ENCODE data around the gene NFATC3.

The NFATC3 gene

DNA sequence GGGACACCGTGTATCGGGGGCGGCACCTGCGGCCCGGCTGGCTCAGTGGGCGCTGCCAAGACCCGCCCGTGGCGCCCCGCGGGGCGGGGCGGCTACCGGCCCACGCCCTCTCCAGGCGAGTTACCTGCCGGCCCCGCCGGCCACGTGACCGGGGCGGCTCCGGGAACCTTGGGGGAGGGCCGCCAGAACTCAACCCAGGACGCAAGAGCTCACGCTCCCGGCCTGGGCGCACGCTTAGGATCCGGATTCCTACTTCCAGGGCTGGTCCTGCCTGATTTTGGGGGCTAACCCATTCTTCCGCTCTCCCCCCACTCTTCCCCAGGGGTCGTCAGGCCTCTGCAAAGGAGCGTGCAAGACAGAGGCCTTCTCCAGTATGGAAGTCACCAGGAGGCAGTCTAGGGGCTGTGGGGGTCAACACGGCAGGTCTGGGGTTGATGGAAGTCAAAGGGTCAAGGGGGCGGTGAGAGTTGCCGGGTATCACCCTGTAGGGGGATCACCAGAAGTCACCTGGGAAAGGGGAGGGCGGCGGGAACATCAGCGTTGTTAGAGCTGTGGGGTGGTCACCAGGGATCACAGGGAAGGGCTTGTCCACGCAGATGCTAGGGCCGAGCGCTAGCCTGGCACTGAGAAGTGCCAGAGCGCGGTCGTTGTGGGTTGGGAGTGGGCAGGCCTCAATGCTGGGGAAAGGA is 151.1 kb downstream of the NFATC3 start:
- H4K91ac ChIP-seq (ENCODE audit: low read depth, low read length): peak overlapping the region; percentile 52
- H2BK12ac ChIP-seq (ENCODE audit: low read length): peak overlapping the region; percentile 9
- peaks cover 15 to 16% of the 10 kb centered on the region in 2 experiments for H3K36me3 ChIP-seq (ENCODE audit: control insufficient read depth in 1 of 2, insufficient read depth in 2 of 2, low read length in 2 of 2)
- H4K12ac ChIP-seq (ENCODE audit: low read depth, low read length): peak overlapping the region; percentile 60
- H3K4me3 ChIP-seq (ENCODE audit: low read depth, low read length): peak overlapping the region; percentile 80
- peaks cover 31 to 34% of the 10 kb centered on the region in 2 experiments for H3K4me1 ChIP-seq (ENCODE audit: control insufficient read depth in 1 of 2, insufficient read depth in 2 of 2, low read length in 2 of 2)
- H3K9ac ChIP-seq (ENCODE audit: low read length): peak overlapping the region; percentile 90
- H3K14ac ChIP-seq (ENCODE audit: low read length): peak overlapping the region; percentile 93
- peak overlapping the region; percentile 76 for H4K8ac ChIP-seq (ENCODE audit: low read depth, low read length)
- peak overlapping the region; percentile 83 for H3K18ac ChIP-seq (ENCODE audit: low read length)
- H3K4me2 ChIP-seq (ENCODE audit: low read length): peak overlapping the region; percentile 98
- no peaks in the 10 kb centered on the region for H3K27me3 ChIP-seq (ENCODE audit: insufficient read depth, low read length)
- peak overlapping the region; percentile 73 for H2BK5ac ChIP-seq (ENCODE audit: low read depth, low read length, poor library complexity)
- peak; percentile 69 to 72 for DNase-seq
- H3K23ac ChIP-seq (ENCODE audit: low read length): no peak overlapping the region
- peak overlapping the region; percentile 65 for H2AFZ ChIP-seq (ENCODE audit: insufficient read depth, low read length, poor library complexity)
- no CpG with 5 or more reads among the region's 45 CpGs for WGBS (ENCODE audit: extremely low coverage, insufficient coverage, insufficient read length)
- H3K79me2 ChIP-seq (ENCODE audit: control insufficient read depth, insufficient read depth, low read length, poor library complexity): peaks cover 20% of the 10 kb centered on the region
- H3K27ac ChIP-seq (ENCODE audit: low read depth, low read length): peak overlapping the region; percentile 91
- peak overlapping the region; percentile 44 for H3K4ac ChIP-seq (ENCODE audit: low read depth, low read length)
- peak overlapping the region; percentile 62 for H2BK120ac ChIP-seq (ENCODE audit: insufficient read depth, low read length, poor library complexity)
- peaks cover 29% of the 10 kb centered on the region for H3K79me1 ChIP-seq (ENCODE audit: low read length)
- H2AK5ac ChIP-seq (ENCODE audit: low read length): peak overlapping the region; percentile 62
- no peaks in the 10 kb centered on the region for H3K9me3 ChIP-seq (ENCODE audit: insufficient read depth, low read depth, low read length)

DNA sequence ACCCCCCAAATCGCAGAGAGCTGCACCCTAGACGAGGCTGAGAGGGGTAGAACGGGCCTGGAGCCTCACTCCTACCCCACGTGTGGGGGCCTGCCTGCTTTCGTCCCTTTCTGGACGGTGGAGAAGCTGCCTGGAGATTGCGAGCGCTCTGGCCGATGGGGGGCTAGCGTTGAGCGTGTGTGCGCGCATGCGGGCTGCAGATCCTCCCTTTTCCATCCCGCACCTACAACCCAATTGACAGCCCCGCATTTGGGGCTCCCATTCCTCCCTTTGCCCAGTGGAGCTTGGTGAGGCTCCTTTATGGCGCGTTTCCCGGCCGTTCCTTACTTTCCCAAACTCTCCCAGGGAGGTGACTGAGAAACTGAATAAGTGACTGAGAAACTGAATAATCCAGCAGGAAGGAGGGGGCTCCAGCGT is 151.7 kb downstream of the NFATC3 start:
- Histone ChIP-seq H4K91ac (ENCODE audit: low read depth, low read length) (peak overlapping the region; percentile 52), H2BK5ac (ENCODE audit: low read depth, low read length, poor library complexity) (peak overlapping the region; percentile 73), H2BK120ac (ENCODE audit: insufficient read depth, low read length, poor library complexity) (peak overlapping the region; percentile 62), H3K9me3 (ENCODE audit: insufficient read depth, low read depth, low read length) (no peaks in the 10 kb centered on the region), H3K36me3 (ENCODE audit: control insufficient read depth in 1 of 2, insufficient read depth in 2 of 2, low read length in 2 of 2) (peaks cover 9 to 11% of the 10 kb centered on the region in 2 experiments), H3K4ac (ENCODE audit: low read depth, low read length) (peak overlapping the region; percentile 44), H3K4me2 (ENCODE audit: low read length) (peak overlapping the region; percentile 98), H3K27me3 (ENCODE audit: insufficient read depth, low read length) (no peaks in the 10 kb centered on the region), H3K23ac (ENCODE audit: low read length) (no peak overlapping the region), H3K79me1 (ENCODE audit: low read length) (peaks cover 29% of the 10 kb centered on the region), H4K12ac (ENCODE audit: low read depth, low read length) (peak overlapping the region; percentile 60), H3K79me2 (ENCODE audit: control insufficient read depth, insufficient read depth, low read length, poor library complexity) (peaks cover 20% of the 10 kb centered on the region), H3K4me3 (ENCODE audit: low read depth, low read length) (peak overlapping the region; percentile 80), H2AFZ (ENCODE audit: insufficient read depth, low read length, poor library complexity) (peak overlapping the region; percentile 65), H3K4me1 (ENCODE audit: control insufficient read depth in 1 of 2, insufficient read depth in 2 of 2, low read length in 2 of 2) (peaks cover 31 to 34% of the 10 kb centered on the region in 2 experiments), H2BK12ac (ENCODE audit: low read length) (peak overlapping the region; percentile 0), H3K9ac (ENCODE audit: low read length) (peak overlapping the region; percentile 90), H4K8ac (ENCODE audit: low read depth, low read length) (peak overlapping the region; percentile 76), H3K14ac (ENCODE audit: low read length) (peak overlapping the region; percentile 93), H3K18ac (ENCODE audit: low read length) (peak overlapping the region; percentile 83), H2AK5ac (ENCODE audit: low read length) (peak overlapping the region; percentile 62), H3K27ac (ENCODE audit: low read depth, low read length) (peak overlapping the region; percentile 91)
- no CpG with 5 or more reads among the region's 21 CpGs for WGBS (ENCODE audit: extremely low coverage, insufficient coverage, insufficient read length)
- no peak for DNase-seq

GRCh38 chr16:68237243-68238028 is 152.3 kb downstream of the NFATC3 start:
- Histone ChIP-seq H2BK120ac (ENCODE audit: insufficient read depth, low read length, poor library complexity) (peak overlapping the region; percentile 66), H4K8ac (ENCODE audit: low read depth, low read length) (peak overlapping the region; percentile 98), H3K27ac (ENCODE audit: low read depth, low read length) (peak overlapping the region; percentile 91), H3K4me2 (ENCODE audit: low read length) (peak overlapping the region; percentile 98), H2AFZ (ENCODE audit: insufficient read depth, low read length, poor library complexity) (peak overlapping the region; percentile 89), H3K4ac (ENCODE audit: low read depth, low read length) (peak overlapping the region; percentile 94), H2BK12ac (ENCODE audit: low read length) (peak overlapping the region; percentile 0), H3K4me1 (ENCODE audit: control insufficient read depth in 1 of 2, insufficient read depth in 2 of 2, low read length in 2 of 2) (peaks cover 31 to 34% of the 10 kb centered on the region in 2 experiments), H3K14ac (ENCODE audit: low read length) (peak overlapping the region; percentile 98), H3K9me3 (ENCODE audit: insufficient read depth, low read depth, low read length) (no peaks in the 10 kb centered on the region), H2BK5ac (ENCODE audit: low read depth, low read length, poor library complexity) (peak overlapping the region; percentile 93), H3K79me1 (ENCODE audit: low read length) (peaks cover 29% of the 10 kb centered on the region), H3K23ac (ENCODE audit: low read length) (no peak overlapping the region), H4K91ac (ENCODE audit: low read depth, low read length) (peak overlapping the region; percentile 98), H3K9ac (ENCODE audit: low read length) (peak overlapping the region; percentile 35), H3K79me2 (ENCODE audit: control insufficient read depth, insufficient read depth, low read length, poor library complexity) (peaks cover 20% of the 10 kb centered on the region), H2AK5ac (ENCODE audit: low read length) (peak overlapping the region; percentile 94), H3K4me3 (ENCODE audit: low read depth, low read length) (peak overlapping the region; percentile 80), H3K27me3 (ENCODE audit: insufficient read depth, low read length) (no peaks in the 10 kb centered on the region), H4K12ac (ENCODE audit: low read depth, low read length) (peak overlapping the region; percentile 60), H3K36me3 (ENCODE audit: control insufficient read depth in 1 of 2, insufficient read depth in 2 of 2, low read length in 2 of 2) (peaks cover 3 to 5% of the 10 kb centered on the region in 2 experiments), H3K18ac (ENCODE audit: low read length) (peak overlapping the region; percentile 99)
- no CpG with 5 or more reads among the region's 72 CpGs for WGBS (ENCODE audit: extremely low coverage, insufficient coverage, insufficient read length)
- peak; percentile 96 to 99 for DNase-seq

GRCh38 chr16:68238029-68238345 is 152.8 kb downstream of the NFATC3 start:
- peak overlapping the region; percentile 93 for H2BK5ac ChIP-seq (ENCODE audit: low read depth, low read length, poor library complexity)
- H3K4ac ChIP-seq (ENCODE audit: low read depth, low read length): peak overlapping the region; percentile 94
- peak overlapping the region; percentile 55 for H3K4me2 ChIP-seq (ENCODE audit: low read length)
- no peaks in the 10 kb centered on the region for H3K27me3 ChIP-seq (ENCODE audit: insufficient read depth, low read length)
- H3K36me3 ChIP-seq (ENCODE audit: control insufficient read depth in 1 of 2, insufficient read depth in 2 of 2, low read length in 2 of 2): peaks cover 0 to 2% of the 10 kb centered on the region in 2 experiments
- peak overlapping the region; percentile 45 for H4K12ac ChIP-seq (ENCODE audit: low read depth, low read length)
- peak overlapping the region; percentile 66 for H2BK120ac ChIP-seq (ENCODE audit: insufficient read depth, low read length, poor library complexity)
- peak overlapping the region; percentile 98 for H4K91ac ChIP-seq (ENCODE audit: low read depth, low read length)
- peaks cover 31 to 34% of the 10 kb centered on the region in 2 experiments for H3K4me1 ChIP-seq (ENCODE audit: control insufficient read depth in 1 of 2, insufficient read depth in 2 of 2, low read length in 2 of 2)
- H3K79me1 ChIP-seq (ENCODE audit: low read length): peaks cover 29% of the 10 kb centered on the region
- no CpG with 5 or more reads among the region's 20 CpGs for WGBS (ENCODE audit: extremely low coverage, insufficient coverage, insufficient read length)
- H3K9ac ChIP-seq (ENCODE audit: low read length): no peak overlapping the region
- no peaks in the 10 kb centered on the region for H3K9me3 ChIP-seq (ENCODE audit: insufficient read depth, low read depth, low read length)
- peak overlapping the region; percentile 99 for H3K18ac ChIP-seq (ENCODE audit: low read length)
- no peak for DNase-seq
- H3K27ac ChIP-seq (ENCODE audit: low read depth, low read length): peak overlapping the region; percentile 91
- peak overlapping the region; percentile 80 for H2BK12ac ChIP-seq (ENCODE audit: low read length)
- H2AK5ac ChIP-seq (ENCODE audit: low read length): peak overlapping the region; percentile 94
- H3K23ac ChIP-seq (ENCODE audit: low read length): no peak overlapping the region
- H3K79me2 ChIP-seq (ENCODE audit: control insufficient read depth, insufficient read depth, low read length, poor library complexity): peaks cover 20% of the 10 kb centered on the region
- peak overlapping the region; percentile 40 for H3K4me3 ChIP-seq (ENCODE audit: low read depth, low read length)
- H3K14ac ChIP-seq (ENCODE audit: low read length): peak overlapping the region; percentile 98
- peak overlapping the region; percentile 89 for H2AFZ ChIP-seq (ENCODE audit: insufficient read depth, low read length, poor library complexity)
- peak overlapping the region; percentile 98 for H4K8ac ChIP-seq (ENCODE audit: low read depth, low read length)
